ENCODE measurements around the gene KAZALD1. TPM values are rescaled to one million over a fixed set of nuclear protein-coding genes. Genes with fewer than 3 reads are reported as not detected.
A peak's percentile ranks its signal among the peaks of the same experiment; 100 is the strongest.

Gene KAZALD1
- total RNA-seq, 1 experiment from 2014 or later, result 16.0 TPM

DNA sequence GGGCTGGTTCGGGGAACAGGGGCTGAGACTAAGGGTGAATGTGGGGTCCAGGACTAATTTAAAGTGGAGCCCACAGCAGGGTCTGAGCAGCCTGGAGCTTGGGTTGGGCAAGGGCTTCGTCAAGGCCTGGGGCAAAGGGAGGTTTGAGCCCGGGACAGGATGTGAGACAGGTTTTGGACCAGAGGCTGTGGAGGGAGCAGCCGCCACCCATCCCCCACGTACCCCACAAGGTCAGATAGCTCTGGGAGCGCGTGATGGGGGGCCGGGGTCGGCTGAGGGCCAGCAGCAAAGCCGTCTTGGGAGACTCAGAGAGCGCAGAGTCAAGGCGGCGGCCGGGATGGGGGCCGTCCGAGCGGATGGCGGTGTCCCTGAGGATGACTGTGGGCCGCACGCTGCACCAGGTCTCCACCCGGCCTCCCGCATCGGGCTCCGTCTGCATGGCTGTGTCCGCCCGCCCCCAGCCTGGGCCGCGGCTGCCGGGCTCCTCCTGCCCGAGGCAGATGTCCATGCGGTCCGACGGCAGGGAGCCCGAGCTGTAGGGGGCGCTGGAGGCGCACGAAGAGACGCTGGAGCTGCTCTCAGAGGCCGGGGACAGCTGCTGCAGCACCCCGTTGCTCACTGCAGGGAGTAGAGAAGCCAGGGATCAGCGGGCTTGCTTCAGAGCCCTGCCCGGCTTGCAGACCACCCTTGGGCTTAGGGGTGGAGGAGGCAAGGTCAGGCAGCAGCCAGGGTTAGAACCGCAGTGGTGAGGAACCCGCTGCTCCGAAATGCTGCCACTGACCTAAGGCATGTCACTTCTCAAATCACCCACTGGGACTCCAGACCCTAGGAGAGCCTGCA lies 43.0 kb upstream of the KAZALD1 start:
- RAD21 ChIA-PET (ENCODE audit: low non-redundant PET in 1 of 2, low total read pairs in 2 of 2, uncharacterized antibody in 2 of 2, unreplicated experiment in 2 of 2), result interaction anchor here (0.6 to 2.0 kb wide), 8 partner anchors 21 to 123 kb away, joined by 3 to 9 read pairs (median 6); no protein-coding TSS in a partner anchor
- peak; percentile 91 for ATAC-seq
- peak overlapping the region; percentile 56 for H2AFZ ChIP-seq (ENCODE audit: low read depth, low read length, poor library complexity, severe bottlenecking)
- peak overlapping the region; percentile 56 for H3K9ac ChIP-seq (ENCODE audit: low read length)
- H3K27ac ChIP-seq (ENCODE audit: low read depth, low read length), result no peak overlapping the region
- CTCF ChIA-PET, result interaction anchor here (0.6 to 4.0 kb wide), 24 partner anchors 9 to 760 kb away, joined by 3 to 44 read pairs (median 5); partner anchors contain the start of genes KAZALD1, LZTS2, PDZD7 and SFXN3
- peaks cover 7 to 30% of the 10 kb centered on the region in 2 experiments; a peak in 3 of 4 replicates for H3K4me1 ChIP-seq (ENCODE audit: control insufficient read depth in 1 of 2, insufficient read depth in 2 of 2, low read length in 2 of 2)
- TF ChIP-seq CEBPB (IDR thresholded peaks at IDR 0.05; ENCODE audit: low read depth), result no peak
- TF ChIP-seq FOSL1 (IDR thresholded peaks at IDR 0.05; ENCODE audit: low read depth), result no peak
- TF ChIP-seq YY1 (IDR thresholded peaks at IDR 0.05; ENCODE audit: extremely low read depth, insufficient replicate concordance, low read depth, low read length), result no peak
- peak; percentile 52; the same call in 1 of the 2 replicates for TF ChIP-seq POLR2AphosphoS5 (IDR thresholded peaks at IDR 0.05; ENCODE audit: low read depth, low read length)
- TF ChIP-seq ZFX (IDR thresholded peaks at IDR 0.05), result peak; percentile 64; the same call in 1 of the 2 replicates
- TF ChIP-seq, protein P1, sequence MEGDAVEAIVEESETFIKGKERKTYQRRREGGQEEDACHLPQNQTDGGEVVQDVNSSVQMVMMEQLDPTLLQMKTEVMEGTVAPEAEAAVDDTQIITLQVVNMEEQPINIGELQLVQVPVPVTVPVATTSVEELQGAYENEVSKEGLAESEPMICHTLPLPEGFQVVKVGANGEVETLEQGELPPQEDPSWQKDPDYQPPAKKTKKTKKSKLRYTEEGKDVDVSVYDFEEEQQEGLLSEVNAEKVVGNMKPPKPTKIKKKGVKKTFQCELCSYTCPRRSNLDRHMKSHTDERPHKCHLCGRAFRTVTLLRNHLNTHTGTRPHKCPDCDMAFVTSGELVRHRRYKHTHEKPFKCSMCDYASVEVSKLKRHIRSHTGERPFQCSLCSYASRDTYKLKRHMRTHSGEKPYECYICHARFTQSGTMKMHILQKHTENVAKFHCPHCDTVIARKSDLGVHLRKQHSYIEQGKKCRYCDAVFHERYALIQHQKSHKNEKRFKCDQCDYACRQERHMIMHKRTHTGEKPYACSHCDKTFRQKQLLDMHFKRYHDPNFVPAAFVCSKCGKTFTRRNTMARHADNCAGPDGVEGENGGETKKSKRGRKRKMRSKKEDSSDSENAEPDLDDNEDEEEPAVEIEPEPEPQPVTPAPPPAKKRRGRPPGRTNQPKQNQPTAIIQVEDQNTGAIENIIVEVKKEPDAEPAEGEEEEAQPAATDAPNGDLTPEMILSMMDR (IDR thresholded peaks at IDR 0.05 in 2 of 3, conservative IDR thresholded peaks at IDR 0.05 in 1 of 3; ENCODE audit: borderline replicate concordance in 1 of 3, insufficient read depth in 1 of 3, low read depth in 2 of 3, low read length in 2 of 3), result peak in 2 of 3 experiments; percentile 92 to 94; a peak in 4 of 6 replicates
- H3K27me3 ChIP-seq (ENCODE audit: insufficient read depth, low read length), result no peaks in the 10 kb centered on the region
- H3K36me3 ChIP-seq (ENCODE audit: control insufficient read depth in 1 of 2, insufficient read depth in 2 of 2, low read length in 2 of 2), result no peaks in the 10 kb centered on the region
- peak; percentile 72 for DNase-seq (ENCODE audit: low read depth, low spot score)
- H3K9me2 ChIP-seq (ENCODE audit: insufficient read depth), result no peaks in the 10 kb centered on the region
- H3K4me2 ChIP-seq (ENCODE audit: low read length), result peak overlapping the region; percentile 65
- no peaks in the 10 kb centered on the region for H3K79me2 ChIP-seq (ENCODE audit: insufficient read depth, low read length)
- POLR2A ChIA-PET, result interaction anchor here (0.8 to 1.5 kb wide), 4 partner anchors 8 to 48 kb away, joined by 3 to 5 read pairs (median 3); no protein-coding TSS in a partner anchor
- H3K9me3 ChIP-seq (ENCODE audit: control insufficient read depth in 1 of 2, insufficient read depth in 1 of 2, low read depth in 1 of 2, low read length in 2 of 2), result no peaks in the 10 kb centered on the region
- BruUV-seq (replicated peaks), result no TSS peak
- H3K4me3 ChIP-seq (replicated peaks in 1 of 2; ENCODE audit: low read depth in 1 of 2, low read length in 2 of 2), result peak overlapping the region; percentile 13 to 38; a peak in 3 of 4 replicates
- intact Hi-C loops (cut with micrococcal nuclease), result loop anchor here (2.0 to 10.0 kb wide), 3 partner anchors 48 to 674 kb away; partner anchors contain the start of genes PAX2 and SCD
- H4K20me1 ChIP-seq (ENCODE audit: insufficient read depth), result no peaks in the 10 kb centered on the region

Data from HCT116 (cell line).